Colonic mucosa (tissue), 4 donors: ENCODE data around the gene FARS2. TPM values are rescaled to one million over a fixed set of nuclear protein-coding genes. Genes with fewer than 3 reads are reported as not detected.

ENCODE experiments used
- DNase-seq: peaks from one replicate; pipeline ENCODE4 v3.0.0-alpha.2; 2020
- H3K27ac ChIP-seq: fragments of 200-600 bp; one replicate; pipeline ENCODE4 v1.8.0; 2021
- H3K27me3 ChIP-seq: fragments of 200-600 bp; one replicate; pipeline ENCODE4 v1.8.0; 2021
- H3K36me3 ChIP-seq: fragments of 200-600 bp; one replicate; pipeline ENCODE4 v1.8.0; 2021
- H3K4me1 ChIP-seq: fragments of 200-600 bp; one replicate; pipeline ENCODE4 v1.8.0; 2021; ENCODE audit warnings: mild to moderate bottlenecking
- H3K4me3 ChIP-seq: fragments of 200-600 bp; one replicate; pipeline ENCODE4 v1.8.0; 2021
- H3K9ac ChIP-seq, 2 donors: one replicate each; pipeline ENCODE4 v1.7.0; 2013; ENCODE audit warnings: control low read depth in 2 of 2, low read depth in 2 of 2, low read length in 2 of 2
- H3K9me3 ChIP-seq: fragments of 200-600 bp; one replicate; pipeline ENCODE4 v1.8.0; 2021
- intact Hi-C: fragments of 100-400 bp; cut with DNase I; formaldehyde crosslinking; loops from one replicate; pipeline ENCODE4 v1.14.1; 2022
- total RNA-seq, 2 donors: library from RNA; stranded (reverse); fragmentation: NEBNext Ultra II Directional in 1 of 2; extraction: Animal tissue kit (Norgen Biotek cat#: 25700) in 1 of 2; gene quantifications; one replicate each; pipeline ENCODE4 v1.2.1, GENCODE V29; 2021
- TF ChIP-seq, protein P1 (sequence below): fragments of 200-600 bp; IDR thresholded peaks from one replicate; pipeline ENCODE4 v1.8.0; 2022; ENCODE audit warnings: antibody characterized with exemption, mild to moderate bottlenecking
- donor health status: healthy.
- donor health status: DM: no; HTN: no; CAD: no.
- donor health status: DM: no; HTN: no; CAD: no.

Gene FARS2
- total RNA-seq, 2 donors from 2014 or later = 14.7 to 23.0 TPM

DNA sequence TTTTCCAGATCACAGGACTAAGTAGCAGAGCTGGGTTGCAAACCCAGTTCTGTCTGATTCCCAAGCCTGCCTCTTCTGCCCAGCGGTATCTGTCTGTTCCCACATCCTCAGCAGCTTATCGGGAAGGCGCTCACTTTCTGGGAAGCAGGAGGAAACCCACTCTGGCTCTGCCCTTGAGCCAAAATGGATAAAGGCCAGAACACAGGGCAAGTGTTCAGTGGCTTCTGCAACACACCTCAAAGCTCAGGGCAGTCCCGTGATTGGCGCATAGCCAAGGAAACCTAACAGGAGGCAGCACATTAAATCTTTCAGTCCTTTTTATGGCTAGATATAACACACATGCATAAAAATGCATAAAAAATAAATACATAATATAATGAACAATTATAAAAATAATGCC, 483.2 kb downstream of the FARS2 start:
- no peak overlapping the region for H3K9ac ChIP-seq
- H3K4me3 ChIP-seq = no peak overlapping the region
- TF ChIP-seq, protein P1, sequence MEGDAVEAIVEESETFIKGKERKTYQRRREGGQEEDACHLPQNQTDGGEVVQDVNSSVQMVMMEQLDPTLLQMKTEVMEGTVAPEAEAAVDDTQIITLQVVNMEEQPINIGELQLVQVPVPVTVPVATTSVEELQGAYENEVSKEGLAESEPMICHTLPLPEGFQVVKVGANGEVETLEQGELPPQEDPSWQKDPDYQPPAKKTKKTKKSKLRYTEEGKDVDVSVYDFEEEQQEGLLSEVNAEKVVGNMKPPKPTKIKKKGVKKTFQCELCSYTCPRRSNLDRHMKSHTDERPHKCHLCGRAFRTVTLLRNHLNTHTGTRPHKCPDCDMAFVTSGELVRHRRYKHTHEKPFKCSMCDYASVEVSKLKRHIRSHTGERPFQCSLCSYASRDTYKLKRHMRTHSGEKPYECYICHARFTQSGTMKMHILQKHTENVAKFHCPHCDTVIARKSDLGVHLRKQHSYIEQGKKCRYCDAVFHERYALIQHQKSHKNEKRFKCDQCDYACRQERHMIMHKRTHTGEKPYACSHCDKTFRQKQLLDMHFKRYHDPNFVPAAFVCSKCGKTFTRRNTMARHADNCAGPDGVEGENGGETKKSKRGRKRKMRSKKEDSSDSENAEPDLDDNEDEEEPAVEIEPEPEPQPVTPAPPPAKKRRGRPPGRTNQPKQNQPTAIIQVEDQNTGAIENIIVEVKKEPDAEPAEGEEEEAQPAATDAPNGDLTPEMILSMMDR = no peak
- H3K36me3 ChIP-seq = no peaks in the 10 kb centered on the region
- H3K27me3 ChIP-seq = no peaks in the 10 kb centered on the region
- H3K9me3 ChIP-seq = no peaks in the 10 kb centered on the region
- intact Hi-C loops = no loop called here
- no peak overlapping the region for H3K27ac ChIP-seq
- H3K4me1 ChIP-seq = no peaks in the 10 kb centered on the region
- no peak for DNase-seq

DNA sequence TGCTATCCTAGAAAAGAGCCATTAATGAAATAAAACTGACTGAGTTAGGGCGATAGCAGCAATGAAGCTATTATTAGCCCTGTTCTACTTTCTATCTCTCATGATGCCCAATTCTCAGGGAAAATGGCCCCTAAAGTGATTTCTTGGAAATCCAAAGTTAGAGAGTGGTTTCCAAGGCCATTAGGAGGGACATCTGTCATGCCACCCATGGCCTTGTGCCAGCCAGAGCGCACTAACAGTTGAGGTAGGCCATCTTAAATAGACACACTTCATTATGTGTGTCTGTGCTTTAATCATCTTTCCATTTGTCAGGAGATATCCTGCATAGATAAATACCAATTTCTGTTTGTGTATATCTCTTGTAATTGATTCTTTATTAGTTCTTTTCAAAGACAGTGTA, 483.8 kb downstream of the FARS2 start:
- no peaks in the 10 kb centered on the region for H3K36me3 ChIP-seq
- TF ChIP-seq, protein P1 = no peak
- H3K27ac ChIP-seq = no peak overlapping the region
- H3K9ac ChIP-seq = no peak overlapping the region
- H3K27me3 ChIP-seq = no peaks in the 10 kb centered on the region
- intact Hi-C loops = no loop called here
- no peak overlapping the region for H3K4me3 ChIP-seq
- no peak for DNase-seq
- no peaks in the 10 kb centered on the region for H3K4me1 ChIP-seq
- no peaks in the 10 kb centered on the region for H3K9me3 ChIP-seq

DNA sequence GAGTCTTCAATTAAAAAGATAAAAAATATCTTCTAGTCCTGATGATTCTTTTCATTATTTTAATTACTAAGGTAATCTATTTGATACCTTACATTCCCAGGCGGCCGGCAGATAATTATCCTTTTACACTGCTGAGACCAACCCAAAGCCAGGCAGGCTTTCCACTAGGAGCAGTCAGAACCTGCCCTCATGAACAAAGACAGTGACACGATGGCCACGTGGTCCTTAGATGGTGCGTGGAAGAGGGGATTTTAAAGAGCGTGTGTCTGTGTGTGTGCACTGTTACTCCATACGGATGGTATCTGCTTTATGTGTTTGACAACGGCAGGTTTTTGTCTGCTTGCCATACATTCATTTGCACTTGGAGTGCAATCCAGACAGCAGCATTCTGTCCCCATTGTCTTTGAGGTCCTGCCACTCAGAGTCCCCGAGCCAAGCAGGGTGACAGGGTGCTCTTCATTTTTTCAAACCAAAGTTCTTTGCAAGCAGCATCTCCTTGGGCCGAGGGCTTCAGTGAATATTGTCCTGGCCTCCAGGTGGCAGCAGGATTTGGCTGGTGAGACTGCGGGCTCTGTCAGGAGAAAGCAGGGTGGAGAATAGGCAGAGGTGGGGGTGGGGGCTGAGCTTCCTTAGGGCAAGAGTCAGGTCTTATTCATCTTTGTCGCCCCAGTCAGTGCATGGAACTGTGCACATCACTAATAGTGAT, 484.9 kb downstream of the FARS2 start:
- intact Hi-C loops = no loop called here
- Histone ChIP-seq H3K27ac (no peak overlapping the region), H3K9ac (no peak overlapping the region), H3K27me3 (no peaks in the 10 kb centered on the region), H3K36me3 (no peaks in the 10 kb centered on the region), H3K4me1 (no peaks in the 10 kb centered on the region), H3K4me3 (no peak overlapping the region), H3K9me3 (no peaks in the 10 kb centered on the region)
- TF ChIP-seq, protein P1 = no peak
- peak; percentile 25 for DNase-seq

DNA sequence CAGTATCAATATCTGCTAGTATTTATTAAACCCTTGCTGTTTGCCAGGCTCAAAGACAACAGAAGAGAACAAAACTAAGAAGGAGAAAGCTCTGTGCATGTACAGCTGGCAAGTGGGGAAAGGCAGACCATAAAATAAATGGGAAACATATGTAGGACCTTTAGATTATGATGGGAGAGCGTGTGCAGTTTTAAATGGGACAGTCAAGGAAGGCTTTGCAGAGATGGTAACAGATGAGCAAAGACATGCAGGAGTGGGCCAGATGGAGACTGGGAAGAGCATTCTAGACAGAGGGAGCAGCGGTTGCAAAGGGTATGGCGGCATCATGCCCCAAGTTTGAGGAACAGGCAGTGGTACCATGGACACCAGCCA, 485.4 kb downstream of the FARS2 start:
- Histone ChIP-seq H3K4me1 (no peaks in the 10 kb centered on the region), H3K9ac (no peak overlapping the region), H3K27ac (no peak overlapping the region), H3K4me3 (no peak overlapping the region), H3K36me3 (no peaks in the 10 kb centered on the region), H3K9me3 (no peaks in the 10 kb centered on the region), H3K27me3 (no peaks in the 10 kb centered on the region)
- TF ChIP-seq, protein P1 = no peak
- no peak for DNase-seq
- intact Hi-C loops = no loop called here

DNA sequence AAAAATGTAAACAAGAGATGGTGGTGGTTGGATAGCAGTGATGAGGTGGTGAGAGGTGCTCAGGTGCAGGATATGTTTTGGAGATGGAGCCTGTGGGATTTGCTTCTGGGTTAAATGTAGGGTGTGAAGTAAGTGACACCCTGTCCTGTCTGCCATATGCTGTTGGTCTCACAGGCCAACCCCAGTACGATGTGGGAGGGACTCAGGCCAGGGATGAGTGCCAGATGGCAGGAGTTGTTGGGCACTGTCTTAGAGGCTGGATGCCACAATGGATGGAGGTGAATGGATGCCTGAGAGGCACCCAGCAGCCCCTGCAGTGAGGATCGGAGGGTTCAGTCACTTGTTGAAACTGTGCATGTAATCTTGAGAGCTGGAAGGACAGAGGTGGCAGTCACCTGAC, 486.1 kb downstream of the FARS2 start:
- Histone ChIP-seq H3K36me3 (no peaks in the 10 kb centered on the region), H3K27ac (no peak overlapping the region), H3K4me3 (no peak overlapping the region), H3K27me3 (no peaks in the 10 kb centered on the region), H3K4me1 (no peaks in the 10 kb centered on the region), H3K9ac (no peak overlapping the region), H3K9me3 (no peaks in the 10 kb centered on the region)
- intact Hi-C loops = no loop called here
- no peak for DNase-seq
- TF ChIP-seq, protein P1 = no peak
